Measurements from ENCODE around the gene OPN1SW. TPM values are rescaled to one million over a fixed set of nuclear protein-coding genes. Genes with fewer than 3 reads are reported as not detected.

The OPN1SW gene
- total RNA-seq, 1 donor from 2014 or later: not detected

- H3K27me3 Mint-ChIP-seq (ENCODE audit: low read depth): peaks cover 35% of the 10 kb centered on the region
- no peak overlapping the region for H3K27ac Mint-ChIP-seq
- peaks cover 5% of the 10 kb centered on the region for H3K9me3 Mint-ChIP-seq
- TF ChIP-seq CTCF (IDR thresholded peaks at IDR 0.05; ENCODE audit: unreplicated experiment): no peak
- peaks cover 11% of the 10 kb centered on the region for H3K4me1 Mint-ChIP-seq
- no peaks in the 10 kb centered on the region for H3K36me3 Mint-ChIP-seq
- peak overlapping the region; percentile 86 for H3K4me3 Mint-ChIP-seq
- no peak for DNase-seq (ENCODE audit: low spot score in 2 of 2, unreplicated experiment in 2 of 2)
Measured at GRCh38 chr7:128788446-128789412, 13.1 kb upstream of the OPN1SW start.

GRCh38 chr7:128785738-128786137 is 10.1 kb upstream of the OPN1SW start:
- Mint-ChIP-seq H3K27ac (no peak overlapping the region), H3K4me1 (peaks cover 11% of the 10 kb centered on the region), H3K4me3 (no peak overlapping the region), H3K36me3 (no peaks in the 10 kb centered on the region), H3K9me3 (peaks cover 5% of the 10 kb centered on the region), H3K27me3 (ENCODE audit: low read depth) (peaks cover 31% of the 10 kb centered on the region)
- TF ChIP-seq CTCF (IDR thresholded peaks at IDR 0.05; ENCODE audit: unreplicated experiment): no peak
- no peak for DNase-seq (ENCODE audit: low spot score in 2 of 2, unreplicated experiment in 2 of 2)

GRCh38 chr7:128783143-128783861 is 7.7 kb upstream of the OPN1SW start:
- Mint-ChIP-seq H3K27ac (peak overlapping the region; percentile 83), H3K36me3 (no peaks in the 10 kb centered on the region), H3K4me3 (peak overlapping the region; percentile 62), H3K9me3 (peaks cover 5% of the 10 kb centered on the region), H3K27me3 (ENCODE audit: low read depth) (peaks cover 13% of the 10 kb centered on the region), H3K4me1 (peaks cover 6% of the 10 kb centered on the region)
- DNase-seq (ENCODE audit: low spot score in 2 of 2, unreplicated experiment in 2 of 2): peak; percentile 53 to 78
- no peak for TF ChIP-seq CTCF (IDR thresholded peaks at IDR 0.05; ENCODE audit: unreplicated experiment)

- Mint-ChIP-seq H3K9me3 (peaks cover 19% of the 10 kb centered on the region), H3K4me3 (no peak overlapping the region), H3K27me3 (ENCODE audit: low read depth) (peaks cover 8% of the 10 kb centered on the region), H3K36me3 (no peaks in the 10 kb centered on the region), H3K4me1 (peaks cover 6% of the 10 kb centered on the region), H3K27ac (no peak overlapping the region)
- no peak for TF ChIP-seq CTCF (IDR thresholded peaks at IDR 0.05; ENCODE audit: unreplicated experiment)
- DNase-seq (ENCODE audit: low spot score in 2 of 2, unreplicated experiment in 2 of 2): no peak
Measured at GRCh38 chr7:128781851-128782250, 6.3 kb upstream of the OPN1SW start.

GRCh38 chr7:128781126-128781525 is 5.5 kb upstream of the OPN1SW start:
- peaks cover 7% of the 10 kb centered on the region for H3K27me3 Mint-ChIP-seq (ENCODE audit: low read depth)
- DNase-seq (ENCODE audit: low spot score in 2 of 2, unreplicated experiment in 2 of 2): no peak
- H3K27ac Mint-ChIP-seq: no peak overlapping the region
- H3K4me1 Mint-ChIP-seq: peaks cover 6% of the 10 kb centered on the region
- peaks cover 22% of the 10 kb centered on the region for H3K9me3 Mint-ChIP-seq
- TF ChIP-seq CTCF (IDR thresholded peaks at IDR 0.05; ENCODE audit: unreplicated experiment): no peak
- H3K4me3 Mint-ChIP-seq: no peak overlapping the region
- no peaks in the 10 kb centered on the region for H3K36me3 Mint-ChIP-seq
